ENCODE data around the gene CTBP2.

CTBP2 gene

GRCh38 chr10:125032474-125033020 is 127.8 kb downstream of the CTBP2 start:
- ChIA-PET POLR2A (no interaction called here), CTCF (interaction anchor here (0.7 kb wide), 1 partner anchor 34 kb away, joined by 3 read pairs; no protein-coding TSS in a partner anchor)
- DNase-seq (ENCODE audit: extremely low spot score): no peak
- TF ChIP-seq FOXA1 (IDR thresholded peaks at IDR 0.05) (no peak), ZNF384 (IDR thresholded peaks at IDR 0.05) (no peak), ARNT (IDR thresholded peaks at IDR 0.05) (no peak)
- TF ChIP-seq, protein P1, sequence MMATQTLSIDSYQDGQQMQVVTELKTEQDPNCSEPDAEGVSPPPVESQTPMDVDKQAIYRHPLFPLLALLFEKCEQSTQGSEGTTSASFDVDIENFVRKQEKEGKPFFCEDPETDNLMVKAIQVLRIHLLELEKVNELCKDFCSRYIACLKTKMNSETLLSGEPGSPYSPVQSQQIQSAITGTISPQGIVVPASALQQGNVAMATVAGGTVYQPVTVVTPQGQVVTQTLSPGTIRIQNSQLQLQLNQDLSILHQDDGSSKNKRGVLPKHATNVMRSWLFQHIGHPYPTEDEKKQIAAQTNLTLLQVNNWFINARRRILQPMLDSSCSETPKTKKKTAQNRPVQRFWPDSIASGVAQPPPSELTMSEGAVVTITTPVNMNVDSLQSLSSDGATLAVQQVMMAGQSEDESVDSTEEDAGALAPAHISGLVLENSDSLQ (IDR thresholded peaks at IDR 0.05): peak; percentile 63

- TF ChIP-seq TARDBP (IDR thresholded peaks at IDR 0.05) (no peak), FOXK2 (IDR thresholded peaks at IDR 0.05) (no peak), FOXA1 (IDR thresholded peaks at IDR 0.05) (no peak), SUZ12 (IDR thresholded peaks at IDR 0.05) (no peak), HDGF (IDR thresholded peaks at IDR 0.05; ENCODE audit: borderline replicate concordance) (no peak), L3MBTL2 (conservative IDR thresholded peaks at IDR 0.05) (no peak), NFRKB (IDR thresholded peaks at IDR 0.05) (no peak), BHLHE40 (IDR thresholded peaks at IDR 0.05; ENCODE audit: borderline replicate concordance) (no peak), ARNT (IDR thresholded peaks at IDR 0.05) (no peak), FOXM1 (IDR thresholded peaks at IDR 0.05; ENCODE audit: borderline replicate concordance) (no peak), SP1 (IDR thresholded peaks at IDR 0.05) (no peak), ELF4 (IDR thresholded peaks at IDR 0.05) (no peak)
- TF ChIP-seq, protein P1 (IDR thresholded peaks at IDR 0.05): no peak
- POLR2A ChIA-PET: no interaction called here
Observed at GRCh38 chr10:125030567-125031197, 129.7 kb downstream of the CTBP2 start.

DNA sequence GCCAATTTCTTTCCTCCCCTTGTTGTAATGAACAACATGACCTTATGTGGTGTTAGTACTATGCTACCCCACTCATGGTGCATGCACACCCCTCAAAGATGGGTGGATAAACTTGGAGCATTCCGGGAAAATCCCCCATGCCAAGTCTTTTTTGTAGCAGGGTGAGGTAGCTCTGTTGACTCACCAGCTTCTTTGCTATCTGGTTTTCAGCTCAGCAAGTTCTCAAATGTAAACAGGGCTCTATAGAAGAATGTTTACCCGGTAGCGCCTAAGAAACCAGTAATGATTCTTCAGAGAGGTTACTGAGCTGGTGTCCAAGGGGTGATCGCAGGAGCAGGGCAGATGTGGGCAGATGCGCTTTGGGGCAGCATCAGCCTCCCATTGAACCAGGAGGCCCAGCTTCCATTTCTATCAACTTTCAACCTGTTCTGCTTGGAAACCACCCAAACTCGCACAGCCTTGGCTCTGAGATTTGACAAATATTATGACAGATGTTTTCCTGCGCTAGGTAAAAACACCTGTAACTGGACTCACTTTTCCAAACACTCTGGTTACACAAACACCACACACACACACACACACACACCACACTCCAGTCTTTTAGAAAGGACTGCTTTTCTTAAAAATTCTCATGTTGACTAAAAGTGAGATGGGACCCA is 130.7 kb downstream of the CTBP2 start:
- ChIA-PET POLR2A (no interaction called here), CTCF (no interaction called here)
- no peak for TF ChIP-seq SUZ12 (IDR thresholded peaks at IDR 0.05)
- no peak for TF ChIP-seq FOXM1 (IDR thresholded peaks at IDR 0.05; ENCODE audit: borderline replicate concordance)
- TF ChIP-seq TARDBP (IDR thresholded peaks at IDR 0.05): no peak
- TF ChIP-seq LEF1 (IDR thresholded peaks at IDR 0.05; ENCODE audit: borderline replicate concordance): no peak
- TF ChIP-seq BHLHE40 (IDR thresholded peaks at IDR 0.05; ENCODE audit: borderline replicate concordance): no peak
- no peak for TF ChIP-seq ZNF384 (IDR thresholded peaks at IDR 0.05)
- no peak for TF ChIP-seq SP1 (IDR thresholded peaks at IDR 0.05)
- no peak for TF ChIP-seq FOXA1 (IDR thresholded peaks at IDR 0.05)
- DNase-seq (ENCODE audit: extremely low spot score): no peak

More at GRCh38 chr10:125030567-125031197, 129.7 kb downstream of the CTBP2 start:
- CTCF ChIA-PET: interaction anchor here (0.6 kb wide), 1 partner anchor 1149 kb away, joined by 4 read pairs; no protein-coding TSS in a partner anchor
- DNase-seq (ENCODE audit: extremely low spot score): no peak

- DNase-seq (ENCODE audit: extremely low spot score): no peak
- CTCF ChIA-PET: interaction anchor here (0.6 to 1.4 kb wide), 2 partner anchors 18 to 20 kb away, joined by 4 to 6 read pairs; no protein-coding TSS in a partner anchor
- TF ChIP-seq HDGF (IDR thresholded peaks at IDR 0.05; ENCODE audit: borderline replicate concordance) (no peak), FOXA1 (IDR thresholded peaks at IDR 0.05) (no peak), ARNT (IDR thresholded peaks at IDR 0.05) (no peak), SP1 (IDR thresholded peaks at IDR 0.05) (no peak), LEF1 (IDR thresholded peaks at IDR 0.05; ENCODE audit: borderline replicate concordance) (no peak), FOXK2 (IDR thresholded peaks at IDR 0.05) (no peak), BHLHE40 (IDR thresholded peaks at IDR 0.05; ENCODE audit: borderline replicate concordance) (no peak), CTBP1 (IDR thresholded peaks at IDR 0.05; ENCODE audit: borderline replicate concordance) (no peak), ZNF384 (IDR thresholded peaks at IDR 0.05) (no peak), TARDBP (IDR thresholded peaks at IDR 0.05) (no peak), ELF4 (IDR thresholded peaks at IDR 0.05) (no peak), L3MBTL2 (conservative IDR thresholded peaks at IDR 0.05) (no peak), SUZ12 (IDR thresholded peaks at IDR 0.05) (no peak), FOXM1 (IDR thresholded peaks at IDR 0.05; ENCODE audit: borderline replicate concordance) (no peak), NFRKB (IDR thresholded peaks at IDR 0.05) (no peak)
- TF ChIP-seq, protein P1 (IDR thresholded peaks at IDR 0.05): no peak
- POLR2A ChIA-PET: no interaction called here
Observed at GRCh38 chr10:125027871-125028869, 132.2 kb downstream of the CTBP2 start.

GRCh38 chr10:125026974-125027735 is 133.2 kb downstream of the CTBP2 start:
- ChIA-PET POLR2A (no interaction called here), CTCF (interaction anchor here (1.4 to 1.7 kb wide), 2 partner anchors 21 kb away, joined by 4 to 6 read pairs; no protein-coding TSS in a partner anchor)
- no peak for DNase-seq (ENCODE audit: extremely low spot score)
- TF ChIP-seq CTBP1 (IDR thresholded peaks at IDR 0.05; ENCODE audit: borderline replicate concordance) (no peak), ZNF384 (IDR thresholded peaks at IDR 0.05) (no peak), FOXK2 (IDR thresholded peaks at IDR 0.05) (no peak), LEF1 (IDR thresholded peaks at IDR 0.05; ENCODE audit: borderline replicate concordance) (no peak), TARDBP (IDR thresholded peaks at IDR 0.05) (no peak), HDGF (IDR thresholded peaks at IDR 0.05; ENCODE audit: borderline replicate concordance) (no peak), FOXA1 (IDR thresholded peaks at IDR 0.05) (no peak), ELF4 (IDR thresholded peaks at IDR 0.05) (no peak), SP1 (IDR thresholded peaks at IDR 0.05) (no peak), ARNT (IDR thresholded peaks at IDR 0.05) (no peak), BHLHE40 (IDR thresholded peaks at IDR 0.05; ENCODE audit: borderline replicate concordance) (no peak), FOXM1 (IDR thresholded peaks at IDR 0.05; ENCODE audit: borderline replicate concordance) (no peak), SUZ12 (IDR thresholded peaks at IDR 0.05) (no peak), NFRKB (IDR thresholded peaks at IDR 0.05) (no peak), L3MBTL2 (conservative IDR thresholded peaks at IDR 0.05) (no peak)
- TF ChIP-seq, protein P1 (IDR thresholded peaks at IDR 0.05): no peak
